IPS-15b (cell line): ENCODE results near the gene ENC1.

Experiments used
- H3K27me3 ChIP-seq: one replicate; pipeline ENCODE4 v1.6.1; 2013; ENCODE audit warnings: low read length; ENCODE audit not compliant: control insufficient read depth, insufficient read depth
- H3K36me3 ChIP-seq: one replicate; pipeline ENCODE4 v1.6.1; 2013; ENCODE audit warnings: low read length; ENCODE audit not compliant: control insufficient read depth, insufficient read depth
- H3K4me1 ChIP-seq: one replicate; pipeline ENCODE4 v1.6.1; 2013; ENCODE audit warnings: mild to moderate bottlenecking, low read length; ENCODE audit not compliant: control insufficient read depth, insufficient read depth
- H3K4me3 ChIP-seq: one replicate; pipeline ENCODE4 v1.5.1; 2013; ENCODE audit warnings: low read depth, low read length
- H3K9ac ChIP-seq: one replicate; pipeline ENCODE4 v1.6.1; 2013; ENCODE audit warnings: low read depth, mild to moderate bottlenecking, low read length
- H3K9me3 ChIP-seq: one replicate; pipeline ENCODE4 v1.6.1; 2013; ENCODE audit warnings: mild to moderate bottlenecking, low read length; ENCODE audit not compliant: control insufficient read depth, insufficient read depth

The ENC1 gene

GRCh38 chr5:74670396-74671038 lies 30.0 kb upstream of the ENC1 start:
- H3K27me3 ChIP-seq, result no peaks in the 10 kb centered on the region
- H3K9ac ChIP-seq, result no peak overlapping the region
- no peak overlapping the region for H3K4me3 ChIP-seq
- H3K36me3 ChIP-seq, result peaks cover 2% of the 10 kb centered on the region
- no peaks in the 10 kb centered on the region for H3K9me3 ChIP-seq
- peaks cover 12% of the 10 kb centered on the region for H3K4me1 ChIP-seq

- Histone ChIP-seq H3K36me3 (peaks cover 2% of the 10 kb centered on the region), H3K4me1 (peaks cover 12% of the 10 kb centered on the region), H3K9me3 (no peaks in the 10 kb centered on the region)
Measured at GRCh38 chr5:74669821-74670220, 29.3 kb upstream of the ENC1 start.

GRCh38 chr5:74667396-74667795 lies 26.9 kb upstream of the ENC1 start:
- peaks cover 2% of the 10 kb centered on the region for H3K36me3 ChIP-seq
- H3K4me1 ChIP-seq, result peaks cover 12% of the 10 kb centered on the region
- H3K4me3 ChIP-seq, result no peak overlapping the region
- H3K9me3 ChIP-seq, result no peaks in the 10 kb centered on the region
- H3K9ac ChIP-seq, result no peak overlapping the region
- H3K27me3 ChIP-seq, result no peaks in the 10 kb centered on the region

More at GRCh38 chr5:74669821-74670220, 29.3 kb upstream of the ENC1 start:
- H3K4me3 ChIP-seq, result no peak overlapping the region
- no peak overlapping the region for H3K9ac ChIP-seq
- no peaks in the 10 kb centered on the region for H3K27me3 ChIP-seq

GRCh38 chr5:74665816-74666215 lies 25.3 kb upstream of the ENC1 start:
- Histone ChIP-seq H3K9ac (no peak overlapping the region), H3K36me3 (peaks cover 2% of the 10 kb centered on the region), H3K9me3 (no peaks in the 10 kb centered on the region), H3K4me3 (no peak overlapping the region), H3K27me3 (no peaks in the 10 kb centered on the region), H3K4me1 (peaks cover 12% of the 10 kb centered on the region)

- Histone ChIP-seq H3K9ac (no peak overlapping the region), H3K4me3 (no peak overlapping the region), H3K27me3 (no peaks in the 10 kb centered on the region), H3K4me1 (peaks cover 10% of the 10 kb centered on the region), H3K36me3 (no peaks in the 10 kb centered on the region), H3K9me3 (no peaks in the 10 kb centered on the region)
Measured at GRCh38 chr5:74665273-74665672, 24.7 kb upstream of the ENC1 start.

GRCh38 chr5:74664551-74664950 lies 24.0 kb upstream of the ENC1 start:
- Histone ChIP-seq H3K36me3 (no peaks in the 10 kb centered on the region), H3K9ac (no peak overlapping the region), H3K4me1 (peaks cover 6% of the 10 kb centered on the region), H3K4me3 (no peak overlapping the region), H3K27me3 (no peaks in the 10 kb centered on the region), H3K9me3 (no peaks in the 10 kb centered on the region)

GRCh38 chr5:74660873-74661272 lies 20.3 kb upstream of the ENC1 start:
- Histone ChIP-seq H3K9ac (no peak overlapping the region), H3K27me3 (no peaks in the 10 kb centered on the region), H3K36me3 (no peaks in the 10 kb centered on the region), H3K9me3 (peaks cover 3% of the 10 kb centered on the region), H3K4me3 (no peak overlapping the region), H3K4me1 (peaks cover under 1% of the 10 kb centered on the region)

- Histone ChIP-seq H3K9me3 (peaks cover 3% of the 10 kb centered on the region), H3K36me3 (no peaks in the 10 kb centered on the region), H3K27me3 (no peaks in the 10 kb centered on the region), H3K4me1 (no peaks in the 10 kb centered on the region), H3K9ac (no peak overlapping the region), H3K4me3 (no peak overlapping the region)
Measured at GRCh38 chr5:74660140-74660539, 19.6 kb upstream of the ENC1 start.

- no peaks in the 10 kb centered on the region for H3K36me3 ChIP-seq
- no peaks in the 10 kb centered on the region for H3K4me1 ChIP-seq
- H3K27me3 ChIP-seq, result no peaks in the 10 kb centered on the region
- no peak overlapping the region for H3K4me3 ChIP-seq
- H3K9ac ChIP-seq, result no peak overlapping the region
- H3K9me3 ChIP-seq, result peaks cover 3% of the 10 kb centered on the region
Measured at GRCh38 chr5:74659172-74659571, 18.6 kb upstream of the ENC1 start.

- no peak overlapping the region for H3K9ac ChIP-seq
- H3K4me3 ChIP-seq, result no peak overlapping the region
- H3K9me3 ChIP-seq, result peaks cover 3% of the 10 kb centered on the region
- H3K36me3 ChIP-seq, result no peaks in the 10 kb centered on the region
- no peaks in the 10 kb centered on the region for H3K27me3 ChIP-seq
- no peaks in the 10 kb centered on the region for H3K4me1 ChIP-seq
Measured at GRCh38 chr5:74657165-74657564, 16.6 kb upstream of the ENC1 start.

GRCh38 chr5:74655716-74656115 lies 15.2 kb upstream of the ENC1 start:
- Histone ChIP-seq H3K9me3 (peaks cover 3% of the 10 kb centered on the region), H3K4me3 (no peak overlapping the region), H3K9ac (no peak overlapping the region), H3K4me1 (no peaks in the 10 kb centered on the region), H3K36me3 (no peaks in the 10 kb centered on the region), H3K27me3 (no peaks in the 10 kb centered on the region)

GRCh38 chr5:74655206-74655605 lies 14.7 kb upstream of the ENC1 start:
- H3K4me1 ChIP-seq, result no peaks in the 10 kb centered on the region
- no peaks in the 10 kb centered on the region for H3K27me3 ChIP-seq
- H3K9me3 ChIP-seq, result peaks cover 3% of the 10 kb centered on the region

More at GRCh38 chr5:74655206-74655605, 14.7 kb upstream of the ENC1 start:
- no peak overlapping the region for H3K4me3 ChIP-seq
- H3K36me3 ChIP-seq, result no peaks in the 10 kb centered on the region
- no peak overlapping the region for H3K9ac ChIP-seq
